Measurements from ENCODE around the gene RAB3GAP1.

Gene RAB3GAP1

DNA sequence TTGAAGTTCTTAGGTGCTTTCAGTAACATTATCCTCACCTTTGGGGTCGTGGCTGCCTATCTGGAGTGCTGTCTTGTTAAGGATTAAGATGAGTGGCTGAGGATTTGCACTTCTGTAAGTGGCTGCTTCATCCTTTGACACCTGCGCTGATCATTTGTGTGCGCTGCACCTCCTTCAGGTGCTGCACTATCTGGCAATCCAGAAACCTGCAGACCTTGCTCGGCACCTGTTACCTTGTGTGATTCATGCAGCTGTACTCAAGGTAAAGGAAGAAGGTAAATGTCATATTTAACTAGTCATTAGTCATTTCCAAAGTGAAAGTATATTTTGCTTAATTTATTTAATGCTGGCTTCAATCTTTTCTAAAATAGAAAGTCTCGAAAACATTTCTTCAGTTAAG, 110.3 kb downstream of the RAB3GAP1 start:
- no peak for DNase-seq (ENCODE audit: extremely low spot score)
- TF ChIP-seq L3MBTL2 (conservative IDR thresholded peaks at IDR 0.05) (no peak), SP1 (IDR thresholded peaks at IDR 0.05) (no peak), CTBP1 (IDR thresholded peaks at IDR 0.05; ENCODE audit: borderline replicate concordance) (no peak), HDGF (IDR thresholded peaks at IDR 0.05; ENCODE audit: borderline replicate concordance) (no peak), TARDBP (IDR thresholded peaks at IDR 0.05) (no peak), FOXA1 (IDR thresholded peaks at IDR 0.05) (no peak), PKNOX1 (IDR thresholded peaks at IDR 0.05) (no peak), BHLHE40 (IDR thresholded peaks at IDR 0.05; ENCODE audit: borderline replicate concordance) (no peak)
- ChIA-PET POLR2A (no interaction called here), CTCF (no interaction called here)

DNA sequence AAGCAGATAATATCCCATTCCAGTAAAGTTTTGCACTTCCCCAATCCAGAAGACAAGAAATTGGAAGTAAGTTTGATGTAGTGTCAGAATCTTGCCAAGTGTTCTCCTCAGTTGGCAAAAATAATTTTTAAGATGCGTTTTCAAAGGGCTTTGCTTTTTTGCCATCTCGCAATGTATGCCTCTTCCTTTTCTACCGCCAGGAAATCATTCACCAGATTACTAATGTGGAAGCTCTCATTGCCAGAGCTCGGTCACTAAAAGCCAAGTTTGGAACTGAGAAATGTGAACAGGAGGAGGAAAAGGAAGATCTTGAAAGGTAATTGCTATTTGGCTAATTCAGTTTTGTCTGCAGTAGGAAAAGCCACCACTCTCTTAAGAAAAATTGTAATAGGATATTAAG, 110.7 kb downstream of the RAB3GAP1 start:
- TF ChIP-seq ARNT (IDR thresholded peaks at IDR 0.05) (no peak), BHLHE40 (IDR thresholded peaks at IDR 0.05; ENCODE audit: borderline replicate concordance) (no peak), SP1 (IDR thresholded peaks at IDR 0.05) (no peak), FOXA1 (IDR thresholded peaks at IDR 0.05) (no peak), FOXK2 (IDR thresholded peaks at IDR 0.05) (no peak), NFRKB (IDR thresholded peaks at IDR 0.05) (no peak), CTBP1 (IDR thresholded peaks at IDR 0.05; ENCODE audit: borderline replicate concordance) (no peak), LEF1 (IDR thresholded peaks at IDR 0.05; ENCODE audit: borderline replicate concordance) (no peak), TARDBP (IDR thresholded peaks at IDR 0.05) (no peak), ZNF384 (IDR thresholded peaks at IDR 0.05) (no peak)
- DNase-seq (ENCODE audit: extremely low spot score): no peak
- CTCF ChIA-PET: no interaction called here
- POLR2A ChIA-PET: no interaction called here

DNA sequence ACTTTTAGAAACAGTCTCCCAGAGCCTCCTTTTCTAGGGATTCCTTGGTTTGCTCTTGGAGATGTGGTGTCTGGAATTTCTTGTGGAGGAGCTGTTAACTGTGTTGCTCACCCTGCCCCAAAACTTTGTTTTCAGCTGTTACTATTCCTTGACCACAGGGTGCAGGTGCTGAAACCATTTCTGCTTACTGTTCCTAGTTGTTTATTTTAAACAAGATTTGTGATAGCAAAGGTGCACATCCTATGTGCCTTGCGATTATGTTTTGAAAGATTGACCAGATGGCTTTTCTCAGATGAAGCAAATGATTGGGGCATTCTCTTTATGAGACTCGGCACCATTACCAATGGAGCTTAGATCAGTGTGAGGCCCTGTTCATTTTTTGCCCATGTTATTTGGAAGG, 111.2 kb downstream of the RAB3GAP1 start:
- TF ChIP-seq ARNT (IDR thresholded peaks at IDR 0.05) (no peak), FOXK2 (IDR thresholded peaks at IDR 0.05) (no peak), TARDBP (IDR thresholded peaks at IDR 0.05) (no peak), PKNOX1 (IDR thresholded peaks at IDR 0.05) (no peak), LEF1 (IDR thresholded peaks at IDR 0.05; ENCODE audit: borderline replicate concordance) (no peak), SUZ12 (IDR thresholded peaks at IDR 0.05) (no peak), ZNF384 (IDR thresholded peaks at IDR 0.05) (no peak), L3MBTL2 (conservative IDR thresholded peaks at IDR 0.05) (no peak), CTBP1 (IDR thresholded peaks at IDR 0.05; ENCODE audit: borderline replicate concordance) (no peak), HDGF (IDR thresholded peaks at IDR 0.05; ENCODE audit: borderline replicate concordance) (no peak)
- CTCF ChIA-PET: interaction anchor here (1.2 kb wide), 1 partner anchor 22 kb away, joined by 3 read pairs; no protein-coding TSS in a partner anchor
- POLR2A ChIA-PET: no interaction called here
- DNase-seq (ENCODE audit: extremely low spot score): no peak

DNA sequence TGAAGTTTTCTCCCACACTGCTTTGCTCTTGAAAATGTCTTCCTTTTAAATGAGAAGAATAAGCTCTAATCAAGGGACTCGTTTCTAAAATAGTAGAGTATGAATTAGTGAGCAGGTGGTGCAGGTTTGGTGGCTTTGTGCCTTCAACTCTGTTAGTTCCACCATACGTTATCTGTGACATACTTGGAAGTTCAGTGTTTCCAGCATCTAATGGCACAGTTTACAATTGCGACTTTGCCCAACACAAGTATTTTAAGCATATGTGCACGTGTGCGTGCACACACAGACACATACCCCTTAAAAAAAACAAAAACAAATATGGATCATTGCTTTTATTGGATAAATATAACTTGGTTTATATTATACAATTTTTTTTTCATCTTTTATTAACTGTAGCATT, 111.8 kb downstream of the RAB3GAP1 start:
- DNase-seq (ENCODE audit: extremely low spot score): no peak
- TF ChIP-seq TARDBP (IDR thresholded peaks at IDR 0.05) (no peak), SP1 (IDR thresholded peaks at IDR 0.05) (no peak), FOXM1 (IDR thresholded peaks at IDR 0.05; ENCODE audit: borderline replicate concordance) (no peak), CTBP1 (IDR thresholded peaks at IDR 0.05; ENCODE audit: borderline replicate concordance) (no peak), PKNOX1 (IDR thresholded peaks at IDR 0.05) (no peak), ELF4 (IDR thresholded peaks at IDR 0.05) (no peak), BHLHE40 (IDR thresholded peaks at IDR 0.05; ENCODE audit: borderline replicate concordance) (no peak), LEF1 (IDR thresholded peaks at IDR 0.05; ENCODE audit: borderline replicate concordance) (no peak), L3MBTL2 (conservative IDR thresholded peaks at IDR 0.05) (no peak), FOXA1 (IDR thresholded peaks at IDR 0.05) (no peak), FOXK2 (IDR thresholded peaks at IDR 0.05) (no peak), NFRKB (IDR thresholded peaks at IDR 0.05) (no peak)
- CTCF ChIA-PET: interaction anchor here (1.2 kb wide), 1 partner anchor 21 kb away, joined by 3 read pairs; no protein-coding TSS in a partner anchor
- POLR2A ChIA-PET: no interaction called here

DNA sequence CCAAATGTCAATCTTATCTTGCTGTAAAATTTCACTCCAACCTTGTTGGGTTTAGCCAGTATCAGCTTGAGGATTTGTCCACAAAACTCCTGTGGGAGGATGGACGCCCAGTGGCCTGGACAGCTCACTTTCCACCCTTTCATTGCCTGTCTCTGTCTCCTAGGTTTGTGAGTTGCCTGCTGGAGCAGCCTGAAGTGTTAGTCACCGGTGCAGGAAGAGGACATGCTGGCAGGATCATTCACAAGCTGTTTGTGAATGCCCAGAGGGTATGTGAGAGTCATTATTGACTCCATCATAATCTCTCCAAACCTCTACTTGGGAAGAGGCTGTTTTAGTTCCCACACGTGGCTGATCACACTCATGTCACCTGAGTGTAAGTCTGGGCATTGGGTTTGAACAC, 112.3 kb downstream of the RAB3GAP1 start:
- POLR2A ChIA-PET: no interaction called here
- TF ChIP-seq CTBP1 (IDR thresholded peaks at IDR 0.05; ENCODE audit: borderline replicate concordance): no peak
- no peak for TF ChIP-seq PKNOX1 (IDR thresholded peaks at IDR 0.05)
- no peak for TF ChIP-seq LEF1 (IDR thresholded peaks at IDR 0.05; ENCODE audit: borderline replicate concordance)
- no peak for TF ChIP-seq ZNF384 (IDR thresholded peaks at IDR 0.05)
- TF ChIP-seq L3MBTL2 (conservative IDR thresholded peaks at IDR 0.05): no peak
- no peak for TF ChIP-seq BHLHE40 (IDR thresholded peaks at IDR 0.05; ENCODE audit: borderline replicate concordance)
- CTCF ChIA-PET: interaction anchor here (1.2 kb wide), 1 partner anchor 21 kb away, joined by 3 read pairs; no protein-coding TSS in a partner anchor
- DNase-seq (ENCODE audit: extremely low spot score): no peak

GRCh38 chr2:135167273-135167672, 115.2 kb downstream of the RAB3GAP1 start:
- TF ChIP-seq SUZ12 (IDR thresholded peaks at IDR 0.05) (no peak), BHLHE40 (IDR thresholded peaks at IDR 0.05; ENCODE audit: borderline replicate concordance) (no peak), HDGF (IDR thresholded peaks at IDR 0.05; ENCODE audit: borderline replicate concordance) (no peak), ELF4 (IDR thresholded peaks at IDR 0.05) (no peak), FOXM1 (IDR thresholded peaks at IDR 0.05; ENCODE audit: borderline replicate concordance) (no peak), TARDBP (IDR thresholded peaks at IDR 0.05) (no peak), SP1 (IDR thresholded peaks at IDR 0.05) (no peak)
- CTCF ChIA-PET: no interaction called here
- POLR2A ChIA-PET: no interaction called here
- DNase-seq (ENCODE audit: extremely low spot score): no peak
